Femur (tissue), 1 donor: ENCODE measurements around the gene MTNR1A.
"Not testable (repeated sequence)": the region's sequence is repeated elsewhere in the genome, so short reads cannot be mapped to it uniquely, and the experiment has no call there.

ENCODE experiments used
- DNase-seq: peaks from one replicate; pipeline ENCODE4 v3.0.0-alpha.2; 2017

The MTNR1A gene

GRCh38 chr4:186560647-186561046 lies 5.3 kb upstream of the MTNR1A start:
- no peak for DNase-seq

- no peak for DNase-seq
These were observed 2.1 kb upstream of the MTNR1A start for GRCh38 chr4:186557486-186557885.

GRCh38 chr4:186557061-186557460 lies 1.7 kb upstream of the MTNR1A start:
- DNase-seq = no peak

- DNase-seq = peak; percentile 37
These were observed 841 bp downstream of the MTNR1A start for GRCh38 chr4:186554539-186554913.

GRCh38 chr4:186553717-186554116 lies 1.6 kb downstream of the MTNR1A start:
- no peak for DNase-seq

- no peak for DNase-seq
These were observed 3.5 kb downstream of the MTNR1A start for GRCh38 chr4:186551849-186552248.

GRCh38 chr4:186545436-186545835 lies 9.9 kb downstream of the MTNR1A start:
- no peak for DNase-seq

- DNase-seq = no peak
These were observed 12.2 kb downstream of the MTNR1A start for GRCh38 chr4:186543206-186543605.

- no peak for DNase-seq
These were observed 13.6 kb downstream of the MTNR1A start for GRCh38 chr4:186541801-186542200.

GRCh38 chr4:186537843-186538521 lies 17.4 kb downstream of the MTNR1A start:
- no peak for DNase-seq

GRCh38 chr4:186536285-186536684 lies 19.1 kb downstream of the MTNR1A start:
- no peak for DNase-seq

- no peak for DNase-seq
These were observed 21.3 kb downstream of the MTNR1A start for GRCh38 chr4:186534056-186534455.

GRCh38 chr4:186523927-186524326 lies 31.4 kb downstream of the MTNR1A start:
- not testable (repeated sequence) for DNase-seq

GRCh38 chr4:186516287-186516686 lies 39.1 kb downstream of the MTNR1A start:
- DNase-seq = no peak

- DNase-seq = no peak
These were observed 41.0 kb downstream of the MTNR1A start for GRCh38 chr4:186514271-186514950.

GRCh38 chr4:186504771-186505170 lies 50.6 kb downstream of the MTNR1A start:
- DNase-seq = not testable (repeated sequence)

- no peak for DNase-seq
These were observed 53.1 kb downstream of the MTNR1A start for GRCh38 chr4:186502231-186502630.

- no peak for DNase-seq
These were observed 53.8 kb downstream of the MTNR1A start for GRCh38 chr4:186501554-186501953.

GRCh38 chr4:186500721-186501304 lies 54.6 kb downstream of the MTNR1A start:
- DNase-seq = no peak

GRCh38 chr4:186499467-186499866 lies 55.9 kb downstream of the MTNR1A start:
- DNase-seq = no peak

- DNase-seq = no peak
These were observed 58.3 kb downstream of the MTNR1A start for GRCh38 chr4:186497043-186497442.

GRCh38 chr4:186494496-186494895 lies 60.9 kb downstream of the MTNR1A start:
- no peak for DNase-seq

GRCh38 chr4:186487726-186488125 lies 67.6 kb downstream of the MTNR1A start:
- DNase-seq = no peak

- peak; percentile 64 for DNase-seq
These were observed 69.2 kb downstream of the MTNR1A start for GRCh38 chr4:186486172-186486571.
